Natural killer cell (primary cell): ENCODE results near the gene DARS1. TPM values are rescaled to one million over a fixed set of nuclear protein-coding genes. Genes with fewer than 3 reads are reported as not detected.

Source experiments
- ATAC-seq, 3 donors: fragments of 150-1000 bp in 2 of 3; fragments of 200-7000 bp in 1 of 3; cut with Tn5 transposase; 1 replicate in 1 of 3; 2 replicates in 2 of 3; pipeline ENCODE4 v1.10.0; 2021; ENCODE audit warnings: mild to moderate bottlenecking in 2 of 3, moderate library complexity in 2 of 3
- DNase-seq, 2 donors: peaks; one replicate each; pipeline versions ENCODE4 v3.0.0 to v3.0.0-alpha.2; 2013 to 2021; ENCODE audit warnings: mixed read lengths in 1 of 2
- H3K27ac ChIP-seq: one replicate; pipeline ENCODE4 v1.5.1; 2013; ENCODE audit warnings: mild to moderate bottlenecking, low read length
- H3K27me3 ChIP-seq: one replicate; pipeline ENCODE4 v1.6.1; 2013; ENCODE audit warnings: low read length; ENCODE audit not compliant: control insufficient read depth, insufficient read depth
- H3K36me3 ChIP-seq: one replicate; pipeline ENCODE4 v1.6.1; 2013; ENCODE audit warnings: low read length; ENCODE audit not compliant: control insufficient read depth, insufficient read depth
- H3K4me1 ChIP-seq: one replicate; pipeline ENCODE4 v1.6.1; 2013; ENCODE audit warnings: low read length; ENCODE audit not compliant: control insufficient read depth, insufficient read depth
- H3K4me3 ChIP-seq: one replicate; pipeline ENCODE4 v1.5.1; 2013; ENCODE audit warnings: low read length
- H3K9me3 ChIP-seq: one replicate; pipeline ENCODE4 v1.6.1; 2013; ENCODE audit warnings: low read length; ENCODE audit not compliant: control insufficient read depth, insufficient read depth
- H3K27ac Mint-ChIP-seq, 2 donors: one replicate each; pipeline ENCODE4 v1.8.0; 2022; ENCODE audit warnings: mild to moderate bottlenecking in 2 of 2, mixed read lengths in 2 of 2, moderate library complexity in 1 of 2
- H3K27me3 Mint-ChIP-seq, 2 donors: one replicate each; pipeline ENCODE4 v1.8.0; 2022; ENCODE audit warnings: low read depth in 2 of 2, mixed read lengths in 2 of 2
- H3K36me3 Mint-ChIP-seq: one replicate; pipeline ENCODE4 v1.8.0; 2022; ENCODE audit warnings: mixed read lengths
- H3K4me1 Mint-ChIP-seq, 2 donors: one replicate each; pipeline ENCODE4 v1.8.0; 2022; ENCODE audit warnings: mixed read lengths in 2 of 2
- H3K4me3 Mint-ChIP-seq: one replicate; pipeline ENCODE4 v1.8.0; 2022; ENCODE audit warnings: mild to moderate bottlenecking, moderate library complexity, mixed read lengths
- H3K9me3 Mint-ChIP-seq, 2 donors: one replicate each; pipeline ENCODE4 v1.8.0; 2022; ENCODE audit warnings: mixed read lengths in 2 of 2
- CTCF ChIP-seq: fragments of 200-600 bp; IDR thresholded peaks from one replicate; pipeline ENCODE4 v1.8.0; 2022; ENCODE audit warnings: antibody characterized with exemption
- WGBS: methylation state at CpG from one replicate; pipeline ENCODE4 v1.1.7; 2013; ENCODE audit warnings: missing lambda C conversion rate; ENCODE audit not compliant: insufficient coverage; 5-methylcytosine and 5-hydroxymethylcytosine counted together
- intact Hi-C: fragments of 100-400 bp; cut with micrococcal nuclease; formaldehyde crosslinking; loops from one replicate; pipeline ENCODE4 v1.14.2; 2022
- total RNA-seq, 4 donors: library from RNA; stranded (reverse); fragments of 120-200 nt in 1 of 4; gene quantifications; one replicate each; pipeline versions ENCODE4 v1.2.3 to v1.2.4, GENCODE V29; 2013 to 2022

DARS1 gene
- total RNA-seq, 3 donors from 2014 or later (not counting 1 experiment from before 2014, with no cell fraction given), result 28.4 to 31.3 (median 30.3) TPM

- H3K27ac ChIP-seq, result no peak overlapping the region
- intact Hi-C loops, result no loop called here
- ATAC-seq, result no peak
- no peak overlapping the region for H3K27ac Mint-ChIP-seq
- H3K4me1 ChIP-seq, result no peaks in the 10 kb centered on the region
- DNase-seq, result no peak
- no peak overlapping the region for H3K4me3 ChIP-seq
- no peak overlapping the region for H3K4me3 Mint-ChIP-seq
- H3K27me3 ChIP-seq, result no peaks in the 10 kb centered on the region
- no peaks in the 10 kb centered on the region for H3K36me3 Mint-ChIP-seq
- 100% methylated on average over 1 of the region's 1 CpG for WGBS
- H3K36me3 ChIP-seq, result peaks cover 2% of the 10 kb centered on the region
- H3K9me3 Mint-ChIP-seq, result no peaks in the 10 kb centered on the region
- TF ChIP-seq CTCF, result no peak
- no peaks in the 10 kb centered on the region for H3K9me3 ChIP-seq
- H3K4me1 Mint-ChIP-seq, result peaks cover 26 to 44% of the 10 kb centered on the region in 2 donors
- H3K27me3 Mint-ChIP-seq, result no peaks in the 10 kb centered on the region
These were observed 37.3 kb downstream of the DARS1 start for GRCh38 chr2:135948141-135948540.

GRCh38 chr2:135947483-135947882 is 37.9 kb downstream of the DARS1 start:
- Mint-ChIP-seq H3K27me3 (no peaks in the 10 kb centered on the region), H3K36me3 (no peaks in the 10 kb centered on the region), H3K27ac (no peak overlapping the region), H3K4me3 (no peak overlapping the region), H3K9me3 (no peaks in the 10 kb centered on the region), H3K4me1 (peaks cover 26 to 42% of the 10 kb centered on the region in 2 donors)
- intact Hi-C loops, result no loop called here
- DNase-seq (no peak), ATAC-seq (no peak)
- Histone ChIP-seq H3K27me3 (no peaks in the 10 kb centered on the region), H3K9me3 (no peaks in the 10 kb centered on the region), H3K4me3 (no peak overlapping the region), H3K27ac (no peak overlapping the region), H3K4me1 (no peaks in the 10 kb centered on the region), H3K36me3 (peaks cover 4% of the 10 kb centered on the region)
- 100% methylated on average over 2 of the region's 2 CpGs for WGBS
- TF ChIP-seq CTCF, result no peak

- H3K36me3 Mint-ChIP-seq, result no peaks in the 10 kb centered on the region
These were observed 39.9 kb downstream of the DARS1 start for GRCh38 chr2:135945526-135945925.

More at GRCh38 chr2:135945526-135945925, 39.9 kb downstream of the DARS1 start:
- WGBS, result 95% methylated on average over 3 of the region's 3 CpGs
- Histone ChIP-seq H3K27me3 (no peaks in the 10 kb centered on the region), H3K9me3 (no peaks in the 10 kb centered on the region), H3K4me1 (no peaks in the 10 kb centered on the region), H3K36me3 (peaks cover 4% of the 10 kb centered on the region), H3K4me3 (no peak overlapping the region), H3K27ac (no peak overlapping the region)
- no peak for TF ChIP-seq CTCF
- DNase-seq, result no peak
- H3K27me3 Mint-ChIP-seq, result no peaks in the 10 kb centered on the region
- no peak overlapping the region for H3K4me3 Mint-ChIP-seq
- H3K27ac Mint-ChIP-seq, result peak overlapping the region in 1 of 2 donors; percentile 60
- no peaks in the 10 kb centered on the region for H3K9me3 Mint-ChIP-seq
- H3K4me1 Mint-ChIP-seq, result peaks cover 23 to 31% of the 10 kb centered on the region in 2 donors
- ATAC-seq, result no peak
- intact Hi-C loops, result no loop called here
